HepG2 (cell line): ENCODE measurements around the gene ZNF512B. TPM values are rescaled to one million over a fixed set of nuclear protein-coding genes. Genes with fewer than 3 reads are reported as not detected.

Experiments
- ATAC-seq: fragments of 200-7000 bp; cut with Tn5 transposase; 3 replicates; pipeline ENCODE4 v1.9.1; 2020; ENCODE audit warnings: mild to moderate bottlenecking, moderate library complexity
- BruUV-seq: library from RNA; stranded (reverse); fragments of 400-500 nt; replicated peaks from 2 replicates; lab custom pipeline; 2021; lab: Mats Ljungman, UMichigan
- CTCF ChIA-PET: fragments of 300-600 bp; formaldehyde crosslinking; extraction: SDS; loops from one replicate; lab custom pipeline; 2021; ENCODE audit warnings: low total read pairs, inconsistent platforms, low intra/inter-chr PET ratio; lab: Yijun Ruan, JAX
- POLR2A ChIA-PET: fragments of 350-600 bp; sonication (Branson Sonifier 250); formaldehyde crosslinking; loops from one replicate; lab custom pipeline; 2020; ENCODE audit warnings: antibody characterized with exemption, inconsistent platforms; lab: Yijun Ruan, JAX
- DNase-seq: peaks from one replicate; pipeline ENCODE4 v3.0.0-alpha.2; 2015; ENCODE audit warnings: low spot score
- FAIRE-seq: peaks from 3 replicates; lab custom pipeline; 2011; peaks lifted over from hg19 to GRCh38; lab: Jason Lieb, UNC
- H2AFZ ChIP-seq: one replicate; pipeline ENCODE4 v1.6.1; 2011; ENCODE audit warnings: low read length, inconsistent platforms
- H3K27ac ChIP-seq: fragments of 300-600 bp; 3 replicates; pipeline ENCODE4 v1.8.0; 2011; ENCODE audit warnings: mixed run types, mild to moderate bottlenecking, mixed read lengths, low read length, inconsistent platforms; ENCODE audit not compliant: insufficient read depth; ENCODE audit errors: extremely low read length
- H3K27me3 ChIP-seq, 2 experiments: fragments of 200-600 bp in 1 of 2; 2 replicates in 1 of 2; 3 replicates in 1 of 2; pipeline versions ENCODE4 v1.6.0 to v1.8.0; 2011; ENCODE audit warnings: low read length in 2 of 2, mild to moderate bottlenecking in 2 of 2, moderate library complexity in 2 of 2, inconsistent platforms in 1 of 2; ENCODE audit not compliant: insufficient read depth in 2 of 2, control insufficient read depth in 1 of 2
- H3K36me3 ChIP-seq, 2 experiments: fragments of 200-600 bp in 1 of 2; replicated peaks in 1 of 2; 2 replicates in 1 of 2; 3 replicates in 1 of 2; pipeline versions ENCODE4 v1.5.1 to v1.8.0; 2011; ENCODE audit warnings: low read length in 2 of 2, inconsistent platforms in 1 of 2; ENCODE audit not compliant: insufficient read depth in 2 of 2, control insufficient read depth in 1 of 2
- H3K4me1 ChIP-seq: 2 replicates; pipeline ENCODE4 v1.5.1; 2012; ENCODE audit warnings: low read length, inconsistent platforms; ENCODE audit not compliant: insufficient read depth
- H3K4me2 ChIP-seq: 2 replicates; pipeline ENCODE4 v1.6.0; 2011; ENCODE audit warnings: low read depth, low read length, inconsistent platforms
- H3K4me3 ChIP-seq, 3 experiments: fragments of 200-600 bp in 1 of 3; sonication (generic), shearing (Covaris generic) in 1 of 3; replicated peaks in 1 of 3; 2 replicates each; pipeline ENCODE4 v1.5.1; 2011 to 2016; ENCODE audit warnings: low read length in 3 of 3, inconsistent platforms in 2 of 3, low read depth in 2 of 3, mild to moderate bottlenecking in 2 of 3, control low read depth in 1 of 3, mixed read lengths in 1 of 3; ENCODE audit not compliant: insufficient read depth in 1 of 3
- H3K79me2 ChIP-seq: one replicate; pipeline ENCODE4 v1.6.1; 2011; ENCODE audit warnings: low read length, inconsistent platforms; ENCODE audit not compliant: insufficient read depth
- H3K9ac ChIP-seq: 2 replicates; pipeline ENCODE4 v1.6.0; 2011; ENCODE audit warnings: mild to moderate bottlenecking, low read depth, low read length, inconsistent platforms; ENCODE audit not compliant: insufficient read depth
- H3K9me3 ChIP-seq: 2 replicates; pipeline ENCODE4 v1.5.1; 2012; ENCODE audit warnings: mild to moderate bottlenecking, low read length
- H4K20me1 ChIP-seq: 2 replicates; pipeline ENCODE4 v1.6.0; 2011; ENCODE audit warnings: inconsistent platforms, mild to moderate bottlenecking, low read length, moderate library complexity; ENCODE audit not compliant: insufficient read depth
- EED ChIP-seq: sonication (generic); formaldehyde crosslinking; IDR thresholded peaks from 2 replicates; pipeline ENCODE4 v1.5.0; 2020; ENCODE audit warnings: mild to moderate bottlenecking, missing genetic modification reagents
- GFI1 ChIP-seq: sonication (generic); formaldehyde crosslinking; IDR thresholded peaks from 2 replicates; pipeline ENCODE4 v1.5.0; 2020; ENCODE audit warnings: missing genetic modification reagents, mild to moderate bottlenecking, borderline replicate concordance
- JARID2 ChIP-seq: sonication (generic); formaldehyde crosslinking; IDR thresholded peaks from 2 replicates; pipeline ENCODE4 v1.8.1; 2023; ENCODE audit warnings: missing genetic modification reagents, inconsistent platforms; ENCODE audit not compliant: insufficient replicate concordance
- MXD4 ChIP-seq: IDR thresholded peaks from 2 replicates; pipeline ENCODE4 v1.6.1; 2016; ENCODE audit warnings: mild to moderate bottlenecking, missing biosample characterization, missing genetic modification reagents
- NCOR1 ChIP-seq: fragments of 200-600 bp; sonication (generic); IDR thresholded peaks from 2 replicates; pipeline ENCODE4 v1.7.0; 2017; ENCODE audit warnings: antibody characterized with exemption, low read length, borderline replicate concordance
- NFATC3 ChIP-seq: sonication (generic); formaldehyde crosslinking; IDR thresholded peaks from 2 replicates; pipeline ENCODE4 v1.5.1; 2020; ENCODE audit warnings: mild to moderate bottlenecking, missing genetic modification reagents
- PPARG ChIP-seq: conservative IDR thresholded peaks from 2 replicates; pipeline ENCODE4 v1.6.1; 2016; ENCODE audit warnings: missing biosample characterization, missing genetic modification reagents
- RXRA ChIP-seq: sonication (generic); formaldehyde crosslinking; IDR thresholded peaks from 2 replicates; pipeline ENCODE4 v1.5.1; 2020; ENCODE audit warnings: missing genetic modification reagents
- TOE1 ChIP-seq: sonication (generic); formaldehyde crosslinking; IDR thresholded peaks from 2 replicates; pipeline ENCODE4 v1.4.0; 2020; ENCODE audit warnings: mild to moderate bottlenecking, missing genetic modification reagents
- ZFP82 ChIP-seq: sonication (generic); formaldehyde crosslinking; IDR thresholded peaks from 2 replicates; pipeline ENCODE4 v1.5.1; 2020; ENCODE audit warnings: mild to moderate bottlenecking, missing genetic modification reagents, borderline replicate concordance
- ZNF431 ChIP-seq: sonication (generic); formaldehyde crosslinking; IDR thresholded peaks from 2 replicates; pipeline ENCODE4 v1.9.0; 2022; ENCODE audit warnings: missing genetic modification reagents, low read depth, mild to moderate bottlenecking, borderline replicate concordance
- ZSCAN20 ChIP-seq: sonication (generic); formaldehyde crosslinking; IDR thresholded peaks from 2 replicates; pipeline ENCODE4 v1.4.0; 2020; ENCODE audit warnings: missing genetic modification reagents, mild to moderate bottlenecking, borderline replicate concordance
- WGBS: methylation state at CpG from one replicate; pipeline ENCODE4 v1.1.6; 2017; ENCODE audit warnings: low lambda C conversion rate; 5-methylcytosine and 5-hydroxymethylcytosine counted together
- in situ Hi-C: cut with HindIII; loops from 2 replicates; pipeline ENCODE4 v1.10.0; 2017; ENCODE audit warnings: low pct_unique_long_range_greater_than_20kb; ENCODE audit not compliant: extremely low pct_ligation_motif_present
- intact Hi-C: fragments of 100-400 bp; cut with micrococcal nuclease; formaldehyde crosslinking; loops from one replicate; pipeline ENCODE4 v1.10.0; 2022; ENCODE audit not compliant: unreplicated experiment
- polyA plus RNA-seq, 8 experiments: library from polyadenylated mRNA; depleted of rRNA in 3 of 8; stranded (reverse) in 7 of 8; unstranded in 1 of 8; fragments of >200 nt; fragmentation: Illumina TruSeq in 4 of 8; extraction: Trizol in 4 of 8; gene quantifications; 2 replicates each; pipeline versions ENCODE4 v1.2.1 to v1.2.3, GENCODE V29; 2011 to 2016; ENCODE audit warnings: low read depth in 4 of 8, missing spikeins in 1 of 8, mixed read lengths in 1 of 8; ENCODE audit not compliant: insufficient read depth in 1 of 8
- total RNA-seq, 5 experiments: library from RNA; depleted of rRNA; stranded (reverse); fragments of >200 nt; fragmentation: Illumina TruSeq; extraction: Trizol; gene quantifications; 2 replicates each; pipeline ENCODE4 v1.2.3, GENCODE V29; 2016; ENCODE audit warnings: low read depth in 1 of 5
- TF ChIP-seq, protein P1 (sequence below): IDR thresholded peaks from 2 replicates; pipeline ENCODE4 v1.4.0; 2020; ENCODE audit warnings: mild to moderate bottlenecking, missing genetic modification reagents
- TF ChIP-seq, protein P2 (sequence below): sonication (generic); formaldehyde crosslinking; IDR thresholded peaks from 2 replicates; pipeline ENCODE4 v1.4.0; 2020; ENCODE audit warnings: missing genetic modification reagents, borderline replicate concordance
- TF ChIP-seq, protein P3 (sequence below): sonication (generic); formaldehyde crosslinking; IDR thresholded peaks from 2 replicates; pipeline ENCODE4 v1.4.0; 2020; ENCODE audit warnings: missing genetic modification reagents

ZNF512B gene
- total and polyA plus RNA-seq, 2 of the 13 experiments (the other 11 are each of a cell fraction or from before 2014, with no cell fraction given), result 11.5 to 30.6 TPM

DNA sequence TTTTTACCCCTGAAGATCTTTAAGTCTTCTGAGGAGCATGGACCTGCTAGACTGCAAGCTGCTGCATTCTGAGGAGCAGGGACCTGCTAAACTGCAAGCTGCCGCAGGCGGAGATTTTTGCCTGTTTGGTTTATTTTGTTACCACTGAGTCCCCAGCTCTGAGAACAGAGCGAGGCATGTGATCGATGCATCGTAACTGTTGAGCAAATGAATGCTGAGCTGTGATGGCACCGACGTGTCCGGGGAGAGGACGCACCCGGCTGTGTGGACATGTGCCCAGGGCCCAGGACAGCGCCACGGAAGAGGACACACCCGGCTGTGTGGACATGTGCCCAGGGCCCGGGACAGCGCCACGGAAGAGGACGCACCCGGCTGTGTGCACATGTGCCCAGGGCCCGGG is 50.6 kb downstream of the ZNF512B start:
- no TSS peak for BruUV-seq
- FAIRE-seq, result no peak

More for the DNA sequence above, 50.6 kb downstream of the ZNF512B start:
- 95% methylated on average over 19 of the region's 19 CpGs for WGBS
- peaks cover 16 to 27% of the 10 kb centered on the region in 2 experiments; a peak in 4 of 5 replicates for H3K36me3 ChIP-seq
- H2AFZ ChIP-seq, result no peak overlapping the region
- H3K9ac ChIP-seq, result no peak overlapping the region
- H3K4me2 ChIP-seq, result no peak overlapping the region
- ATAC-seq, result no peak
- no peak for DNase-seq
- peaks cover under 1% of the 10 kb centered on the region; the same call in 1 of the 2 replicates for H4K20me1 ChIP-seq
- in situ Hi-C loops (no loop called here), intact Hi-C loops (no loop called here)
- H3K9me3 ChIP-seq, result no peaks in the 10 kb centered on the region
- CTCF ChIA-PET, result no interaction called here
- H3K27me3 ChIP-seq, result no peaks in the 10 kb centered on the region
- POLR2A ChIA-PET, result no interaction called here
- no peak overlapping the region for H3K4me3 ChIP-seq
- TF ChIP-seq ZNF431, result no peak
- TF ChIP-seq, protein P1, sequence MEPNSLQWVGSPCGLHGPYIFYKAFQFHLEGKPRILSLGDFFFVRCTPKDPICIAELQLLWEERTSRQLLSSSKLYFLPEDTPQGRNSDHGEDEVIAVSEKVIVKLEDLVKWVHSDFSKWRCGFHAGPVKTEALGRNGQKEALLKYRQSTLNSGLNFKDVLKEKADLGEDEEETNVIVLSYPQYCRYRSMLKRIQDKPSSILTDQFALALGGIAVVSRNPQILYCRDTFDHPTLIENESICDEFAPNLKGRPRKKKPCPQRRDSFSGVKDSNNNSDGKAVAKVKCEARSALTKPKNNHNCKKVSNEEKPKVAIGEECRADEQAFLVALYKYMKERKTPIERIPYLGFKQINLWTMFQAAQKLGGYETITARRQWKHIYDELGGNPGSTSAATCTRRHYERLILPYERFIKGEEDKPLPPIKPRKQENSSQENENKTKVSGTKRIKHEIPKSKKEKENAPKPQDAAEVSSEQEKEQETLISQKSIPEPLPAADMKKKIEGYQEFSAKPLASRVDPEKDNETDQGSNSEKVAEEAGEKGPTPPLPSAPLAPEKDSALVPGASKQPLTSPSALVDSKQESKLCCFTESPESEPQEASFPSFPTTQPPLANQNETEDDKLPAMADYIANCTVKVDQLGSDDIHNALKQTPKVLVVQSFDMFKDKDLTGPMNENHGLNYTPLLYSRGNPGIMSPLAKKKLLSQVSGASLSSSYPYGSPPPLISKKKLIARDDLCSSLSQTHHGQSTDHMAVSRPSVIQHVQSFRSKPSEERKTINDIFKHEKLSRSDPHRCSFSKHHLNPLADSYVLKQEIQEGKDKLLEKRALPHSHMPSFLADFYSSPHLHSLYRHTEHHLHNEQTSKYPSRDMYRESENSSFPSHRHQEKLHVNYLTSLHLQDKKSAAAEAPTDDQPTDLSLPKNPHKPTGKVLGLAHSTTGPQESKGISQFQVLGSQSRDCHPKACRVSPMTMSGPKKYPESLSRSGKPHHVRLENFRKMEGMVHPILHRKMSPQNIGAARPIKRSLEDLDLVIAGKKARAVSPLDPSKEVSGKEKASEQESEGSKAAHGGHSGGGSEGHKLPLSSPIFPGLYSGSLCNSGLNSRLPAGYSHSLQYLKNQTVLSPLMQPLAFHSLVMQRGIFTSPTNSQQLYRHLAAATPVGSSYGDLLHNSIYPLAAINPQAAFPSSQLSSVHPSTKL, result no peak
- TF ChIP-seq GFI1 (CRISPR knock-in tag), result no peak
- no peak for TF ChIP-seq EED (CRISPR knock-in tag)
- TF ChIP-seq, protein P2, sequence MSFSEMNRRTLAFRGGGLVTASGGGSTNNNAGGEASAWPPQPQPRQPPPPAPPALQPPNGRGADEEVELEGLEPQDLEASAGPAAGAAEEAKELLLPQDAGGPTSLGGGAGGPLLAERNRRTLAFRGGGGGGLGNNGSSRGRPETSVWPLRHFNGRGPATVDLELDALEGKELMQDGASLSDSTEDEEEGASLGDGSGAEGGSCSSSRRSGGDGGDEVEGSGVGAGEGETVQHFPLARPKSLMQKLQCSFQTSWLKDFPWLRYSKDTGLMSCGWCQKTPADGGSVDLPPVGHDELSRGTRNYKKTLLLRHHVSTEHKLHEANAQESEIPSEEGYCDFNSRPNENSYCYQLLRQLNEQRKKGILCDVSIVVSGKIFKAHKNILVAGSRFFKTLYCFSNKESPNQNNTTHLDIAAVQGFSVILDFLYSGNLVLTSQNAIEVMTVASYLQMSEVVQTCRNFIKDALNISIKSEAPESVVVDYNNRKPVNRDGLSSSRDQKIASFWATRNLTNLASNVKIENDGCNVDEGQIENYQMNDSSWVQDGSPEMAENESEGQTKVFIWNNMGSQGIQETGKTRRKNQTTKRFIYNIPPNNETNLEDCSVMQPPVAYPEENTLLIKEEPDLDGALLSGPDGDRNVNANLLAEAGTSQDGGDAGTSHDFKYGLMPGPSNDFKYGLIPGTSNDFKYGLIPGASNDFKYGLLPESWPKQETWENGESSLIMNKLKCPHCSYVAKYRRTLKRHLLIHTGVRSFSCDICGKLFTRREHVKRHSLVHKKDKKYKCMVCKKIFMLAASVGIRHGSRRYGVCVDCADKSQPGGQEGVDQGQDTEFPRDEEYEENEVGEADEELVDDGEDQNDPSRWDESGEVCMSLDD (CRISPR knock-in tag), result no peak
- no peak for TF ChIP-seq ZFP82
- TF ChIP-seq PPARG, result no peak
- TF ChIP-seq NCOR1, result no peak
- TF ChIP-seq, protein P3, sequence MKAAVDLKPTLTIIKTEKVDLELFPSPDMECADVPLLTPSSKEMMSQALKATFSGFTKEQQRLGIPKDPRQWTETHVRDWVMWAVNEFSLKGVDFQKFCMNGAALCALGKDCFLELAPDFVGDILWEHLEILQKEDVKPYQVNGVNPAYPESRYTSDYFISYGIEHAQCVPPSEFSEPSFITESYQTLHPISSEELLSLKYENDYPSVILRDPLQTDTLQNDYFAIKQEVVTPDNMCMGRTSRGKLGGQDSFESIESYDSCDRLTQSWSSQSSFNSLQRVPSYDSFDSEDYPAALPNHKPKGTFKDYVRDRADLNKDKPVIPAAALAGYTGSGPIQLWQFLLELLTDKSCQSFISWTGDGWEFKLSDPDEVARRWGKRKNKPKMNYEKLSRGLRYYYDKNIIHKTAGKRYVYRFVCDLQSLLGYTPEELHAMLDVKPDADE (CRISPR knock-in tag), result no peak
- no peak for TF ChIP-seq TOE1
- no peak for TF ChIP-seq MXD4 (CRISPR knock-in tag)
- TF ChIP-seq JARID2, result no peak
- TF ChIP-seq NFATC3 (CRISPR knock-in tag), result no peak
- no peak for TF ChIP-seq RXRA (CRISPR knock-in tag)
- no peak for TF ChIP-seq ZSCAN20 (CRISPR knock-in tag)
- no peak overlapping the region for H3K27ac ChIP-seq
- H3K4me1 ChIP-seq, result peaks cover 11% of the 10 kb centered on the region
- peaks cover 34% of the 10 kb centered on the region for H3K79me2 ChIP-seq
